ENCODE results near the gene FOS.

DNA sequence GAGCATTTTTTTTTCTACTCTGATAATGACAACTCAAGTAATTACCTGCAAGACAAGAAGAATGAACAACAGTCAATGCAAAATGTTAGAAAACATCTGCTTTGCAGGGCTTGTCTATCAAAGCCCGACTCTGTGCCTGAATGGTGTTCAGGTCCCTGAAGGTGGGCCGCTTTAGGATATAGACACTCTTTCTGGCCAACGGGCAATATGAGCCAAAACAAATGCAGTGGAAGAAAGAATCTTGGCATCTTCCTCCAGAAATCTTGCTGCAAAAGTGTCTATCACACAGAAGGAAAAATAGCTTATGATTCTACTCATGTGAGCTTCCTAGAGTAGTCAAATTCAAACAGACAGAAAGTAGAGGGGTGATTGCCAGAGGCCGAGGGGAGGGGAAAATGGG, 32.7 kb downstream of the FOS start:
- TF ChIP-seq, protein P1, sequence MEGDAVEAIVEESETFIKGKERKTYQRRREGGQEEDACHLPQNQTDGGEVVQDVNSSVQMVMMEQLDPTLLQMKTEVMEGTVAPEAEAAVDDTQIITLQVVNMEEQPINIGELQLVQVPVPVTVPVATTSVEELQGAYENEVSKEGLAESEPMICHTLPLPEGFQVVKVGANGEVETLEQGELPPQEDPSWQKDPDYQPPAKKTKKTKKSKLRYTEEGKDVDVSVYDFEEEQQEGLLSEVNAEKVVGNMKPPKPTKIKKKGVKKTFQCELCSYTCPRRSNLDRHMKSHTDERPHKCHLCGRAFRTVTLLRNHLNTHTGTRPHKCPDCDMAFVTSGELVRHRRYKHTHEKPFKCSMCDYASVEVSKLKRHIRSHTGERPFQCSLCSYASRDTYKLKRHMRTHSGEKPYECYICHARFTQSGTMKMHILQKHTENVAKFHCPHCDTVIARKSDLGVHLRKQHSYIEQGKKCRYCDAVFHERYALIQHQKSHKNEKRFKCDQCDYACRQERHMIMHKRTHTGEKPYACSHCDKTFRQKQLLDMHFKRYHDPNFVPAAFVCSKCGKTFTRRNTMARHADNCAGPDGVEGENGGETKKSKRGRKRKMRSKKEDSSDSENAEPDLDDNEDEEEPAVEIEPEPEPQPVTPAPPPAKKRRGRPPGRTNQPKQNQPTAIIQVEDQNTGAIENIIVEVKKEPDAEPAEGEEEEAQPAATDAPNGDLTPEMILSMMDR (IDR thresholded peaks at IDR 0.05) = no peak
- no peak for TF ChIP-seq EZH2phosphoT487 (IDR thresholded peaks at IDR 0.05)

All from neural progenitor cell (in vitro differentiated cells).